ENCODE measurements around the gene LAYN. TPM values are rescaled to one million over a fixed set of nuclear protein-coding genes. Genes with fewer than 3 reads are reported as not detected.

Gene LAYN
- not detected in 2 replicates for total RNA-seq (2011; cell fraction: chromatin; rRNA removed; ENCODE audit: low replicate concordance)
- total RNA-seq (2011; cell fraction: nucleolus; rRNA removed) = not detected in 2 replicates
- total RNA-seq (2011; cell fraction: nucleoplasm; rRNA removed) = not detected in 2 replicates
- total RNA-seq (2014; rRNA removed) (not detected in 2 replicates), total RNA-seq (2014; rRNA removed; fragmentation: Illumina TruSeq; extraction: Trizol) (not detected in 2 replicates), total RNA-seq (2015; rRNA removed; fragmentation: Illumina TruSeq; extraction: Trizol) (not detected in 2 replicates), total RNA-seq (2021) (not detected in 2 replicates), polyA plus RNA-seq (2011; rRNA removed) (not detected in 2 replicates), polyA plus RNA-seq (2014; fragmentation: Illumina TruSeq; extraction: Trizol) (not detected in 2 replicates), polyA plus RNA-seq (2014; fragmentation: Nextera tagmentation; extraction: Ambion mirVana) (not detected), polyA plus RNA-seq (2014; rRNA removed) (not detected in 2 replicates), polyA minus RNA-seq (2011; rRNA and poly(A)+ RNA removed) (not detected in 2 replicates), Bru-seq, nascent RNA (not detected), BruChase-seq, experiment 1, labeled RNA remaining after a 2-hour chase (not detected), BruChase-seq, experiment 2, labeled RNA remaining after a 6-hour chase (not detected)
- not detected in 2 replicates for polyA plus RNA-seq (2011; cell fraction: cytosol; rRNA removed)
- polyA plus RNA-seq (2011; cell fraction: nucleus; rRNA removed) = not detected in 2 replicates
- not detected in 2 replicates for polyA plus RNA-seq (2012)
- polyA minus RNA-seq (2011; cell fraction: cytosol; rRNA and poly(A)+ RNA removed) = not detected in 2 replicates
- polyA minus RNA-seq (2011; cell fraction: nucleus; rRNA and poly(A)+ RNA removed) = not detected in 2 replicates
- long read RNA-seq, experiment 1 = 0 reads
- long read RNA-seq, experiment 2 = 0 reads
- long read RNA-seq, experiment 3 = 0 reads

DNA sequence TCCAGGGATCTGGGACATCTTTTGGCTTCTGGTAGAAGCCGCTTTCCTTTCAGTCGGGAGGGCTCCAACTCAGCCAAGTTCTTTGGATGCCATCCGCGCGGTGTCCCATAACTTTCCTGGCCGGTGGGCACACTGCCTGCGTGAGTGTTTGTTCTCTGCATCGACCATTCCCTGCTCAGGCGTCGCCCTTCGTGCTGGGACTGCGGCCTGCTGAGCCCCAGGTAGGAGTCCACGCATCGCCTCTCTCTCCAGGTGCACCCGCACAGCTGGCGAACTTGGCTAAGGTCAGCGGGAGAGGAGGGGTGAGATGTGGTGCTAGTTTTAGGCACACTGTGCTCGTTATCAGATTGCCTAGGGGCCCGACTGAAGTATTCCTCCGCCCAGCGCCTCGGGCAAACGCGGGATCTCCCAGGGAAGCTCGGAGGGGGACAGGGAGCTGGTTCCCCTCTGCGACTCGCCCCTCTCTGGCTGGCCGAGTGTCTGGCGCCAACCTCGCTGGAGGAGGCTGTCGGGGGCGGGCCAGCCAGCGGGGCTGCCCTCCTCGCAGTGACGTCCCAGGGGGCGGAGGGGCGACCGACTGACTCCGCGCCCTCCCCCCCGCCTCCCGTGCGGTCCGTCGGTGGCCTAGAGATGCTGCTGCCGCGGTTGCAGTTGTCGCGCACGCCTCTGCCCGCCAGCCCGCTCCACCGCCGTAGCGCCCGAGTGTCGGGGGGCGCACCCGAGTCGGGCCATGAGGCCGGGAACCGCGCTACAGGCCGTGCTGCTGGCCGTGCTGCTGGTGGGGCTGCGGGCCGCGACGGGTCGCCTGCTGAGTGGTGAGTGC is at the start of gene LAYN:
LAYN (plus strand) TSS at position 607 of the 823 bp plus-strand sequence; CDS start at position 731, 124 bp downstream.
- DNase-seq (ENCODE audit: extremely low read depth in 1 of 4, low spot score in 3 of 4) (no peak), FAIRE-seq (no peak), ATAC-seq (no peak)
- no peaks in the 10 kb centered on the region for H3K79me2 ChIP-seq (ENCODE audit: control insufficient read depth, insufficient read depth, low read length)
- 38% methylated on average over 38 of the region's 70 CpGs for WGBS (ENCODE audit: insufficient coverage, low coverage, missing lambda C conversion rate)
- peaks cover 19 to 43% of the 10 kb centered on the region in 2 experiments for H3K27me3 ChIP-seq (ENCODE audit: control insufficient read depth in 2 of 2, insufficient read depth in 2 of 2, low read length in 2 of 2)
- no peak within 1 kb of the TSS for H3K27ac ChIP-seq (ENCODE audit: extremely low read depth, low read depth, low read length)
- H3K9ac ChIP-seq (ENCODE audit: insufficient read depth in 1 of 2, low read depth in 2 of 2, low read length in 2 of 2) = no peak within 1 kb of the TSS; a peak in 1 of 4 replicates
- CTCF ChIA-PET (ENCODE audit: low intra/inter-chr PET ratio) = no interaction called here
- H3K9me1 ChIP-seq (ENCODE audit: control insufficient read depth, insufficient read depth, low read length) = no peaks in the 10 kb centered on the region
- H3K4me2 ChIP-seq (ENCODE audit: insufficient read depth, low read length) = no peak within 1 kb of the TSS
- no TSS peak for BruUV-seq (replicated peaks)
- no peaks in the 10 kb centered on the region for H4K20me1 ChIP-seq (replicated peaks; ENCODE audit: control insufficient read depth, insufficient read depth, low read length)
- no peak within 1 kb of the TSS for H3K4me3 ChIP-seq
- H3K9me3 ChIP-seq (replicated peaks; ENCODE audit: control insufficient read depth, insufficient read depth, low read depth, low read length) = no peaks in the 10 kb centered on the region
- no peaks in the 10 kb centered on the region for H3K36me3 ChIP-seq (ENCODE audit: control insufficient read depth, insufficient read depth, low read length)
- H2AFZ ChIP-seq (ENCODE audit: low read depth, low read length) = no peak within 1 kb of the TSS
- intact Hi-C loops (cut with micrococcal nuclease) (no loop called here), in situ Hi-C loops (cut with MboI) (no loop called here)
- TF ChIP-seq ZNF780A (CRISPR knock-in tag; IDR thresholded peaks at IDR 0.05) = no peak
- TF ChIP-seq ZNF655 (CRISPR knock-in tag; IDR thresholded peaks at IDR 0.05) = no peak
- TF ChIP-seq, protein P1, sequence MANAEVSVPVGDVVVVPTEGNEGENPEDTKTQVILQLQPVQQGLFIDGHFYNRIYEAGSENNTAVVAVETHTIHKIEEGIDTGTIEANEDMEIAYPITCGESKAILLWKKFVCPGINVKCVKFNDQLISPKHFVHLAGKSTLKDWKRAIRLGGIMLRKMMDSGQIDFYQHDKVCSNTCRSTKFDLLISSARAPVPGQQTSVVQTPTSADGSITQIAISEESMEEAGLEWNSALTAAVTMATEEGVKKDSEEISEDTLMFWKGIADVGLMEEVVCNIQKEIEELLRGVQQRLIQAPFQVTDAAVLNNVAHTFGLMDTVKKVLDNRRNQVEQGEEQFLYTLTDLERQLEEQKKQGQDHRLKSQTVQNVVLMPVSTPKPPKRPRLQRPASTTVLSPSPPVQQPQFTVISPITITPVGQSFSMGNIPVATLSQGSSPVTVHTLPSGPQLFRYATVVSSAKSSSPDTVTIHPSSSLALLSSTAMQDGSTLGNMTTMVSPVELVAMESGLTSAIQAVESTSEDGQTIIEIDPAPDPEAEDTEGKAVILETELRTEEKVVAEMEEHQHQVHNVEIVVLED (CRISPR knock-in tag; IDR thresholded peaks at IDR 0.05) = no peak
- TF ChIP-seq FOXJ3 (CRISPR knock-in tag; IDR thresholded peaks at IDR 0.05) = no peak
- no peak for TF ChIP-seq ZNF121 (CRISPR knock-in tag; conservative IDR thresholded peaks at IDR 0.05)
- no peak for TF ChIP-seq SNRNP70 (optimal IDR thresholded peaks at IDR 0.05; ENCODE audit: low read depth, low read length)
- TF ChIP-seq BDP1 (IDR thresholded peaks at IDR 0.05; ENCODE audit: insufficient read depth, insufficient read length) = no peak
- no peak for TF ChIP-seq TFAP4 (CRISPR knock-in tag; IDR thresholded peaks at IDR 0.05; ENCODE audit: borderline replicate concordance)
- POLR2A ChIA-PET = interaction anchor here (0.6 to 0.7 kb wide), 3 partner anchors 151 to 1289 kb away, joined by 3 read pairs; no protein-coding TSS in a partner anchor
- peaks cover 0 to 14% of the 10 kb centered on the region in 2 experiments; a peak in 1 of 5 replicates for H3K4me1 ChIP-seq (replicated peaks in 1 of 2; ENCODE audit: control insufficient read depth in 2 of 2, insufficient read depth in 2 of 2, low read length in 2 of 2)

All from K562 (cell line).